ENCODE measurements around the gene NAPG. TPM values are rescaled to one million over a fixed set of nuclear protein-coding genes. Genes with fewer than 3 reads are reported as not detected.

The NAPG gene
- 10 to 100 TPM; 27.3 to 31.2 TPM for total RNA-seq

DNA sequence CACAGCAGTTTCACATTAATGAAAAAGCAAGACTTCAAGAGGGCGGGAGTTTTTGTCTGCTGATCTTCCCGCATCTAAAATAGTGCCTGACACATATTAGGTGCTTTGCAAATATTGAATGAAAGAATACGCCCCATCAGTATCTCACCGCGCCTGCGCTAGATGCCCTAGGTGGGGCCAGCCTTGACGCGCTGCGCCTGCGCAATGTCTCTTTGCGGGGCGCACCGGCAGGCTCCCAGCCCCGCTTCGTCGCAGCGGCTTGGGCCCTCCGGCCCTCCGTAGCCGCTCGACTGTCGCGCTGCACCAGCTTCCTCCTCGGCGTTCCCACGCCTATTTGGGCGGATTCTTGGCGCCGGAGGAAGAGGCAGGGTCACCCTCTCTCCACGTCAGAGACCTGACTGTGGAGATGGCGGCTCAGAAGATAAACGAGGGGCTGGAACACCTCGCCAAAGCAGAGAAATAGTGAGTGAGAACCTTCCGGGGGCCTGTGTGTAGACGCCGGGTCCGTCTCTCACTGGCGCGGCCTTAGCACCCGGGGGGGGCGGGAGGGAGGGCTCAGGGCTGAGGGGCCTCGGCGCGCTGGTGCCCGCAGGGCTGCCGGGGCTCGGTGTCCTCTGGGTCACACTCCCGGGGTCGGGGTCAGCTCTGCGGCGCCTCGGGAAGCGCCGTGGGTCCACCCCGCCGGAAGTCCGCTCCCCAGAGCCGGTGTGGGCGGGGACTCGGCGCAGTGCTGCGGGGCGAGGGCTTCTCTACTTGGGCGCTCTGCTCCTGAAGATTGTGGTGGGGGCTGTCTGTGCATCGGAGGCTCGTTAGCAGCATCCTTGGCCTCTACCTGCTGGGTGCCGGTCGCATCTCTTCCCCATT is at the start of gene NAPG:
Gene NAPG (plus strand): TSS at position 331 of the 864 bp plus-strand sequence. CDS start 76 bp downstream, at position 407.
- DNase-seq (ENCODE audit: low spot score in 2 of 2) (peak; percentile 87 to 92), ATAC-seq (peak; percentile 87 to 88)
- Mint-ChIP-seq H3K27ac (peak within 1 kb of the TSS; percentile 95 to 99), H3K36me3 (peaks cover 0 to 5% of the 10 kb centered on the region in 2 donors), H3K9me3 (no peaks in the 10 kb centered on the region)

DNA sequence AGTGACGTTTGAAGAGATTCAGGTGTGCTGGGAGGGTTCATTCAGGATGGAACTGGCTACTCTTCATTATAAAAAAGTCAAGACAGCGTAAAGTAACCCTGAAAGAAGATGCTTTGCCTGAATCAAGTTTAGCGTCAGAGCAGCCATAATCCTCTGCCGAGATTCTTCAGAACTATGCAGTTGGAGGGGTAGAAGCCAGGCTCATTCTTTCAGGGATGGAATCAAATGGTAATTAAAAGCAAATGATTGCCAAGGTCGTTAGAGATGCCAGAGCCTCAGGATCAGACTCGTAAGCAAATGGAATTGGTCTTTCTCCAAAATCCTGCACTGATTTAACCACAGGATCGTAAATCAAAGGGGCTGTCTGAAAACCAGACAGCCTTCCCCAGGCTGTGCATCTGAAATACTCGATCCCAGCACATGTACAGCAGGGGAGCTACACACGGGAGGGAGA is 49.5 kb upstream of the NAPG start:
- DNase-seq (ENCODE audit: low spot score in 2 of 2) (no peak), ATAC-seq (no peak)
- Mint-ChIP-seq H3K36me3 (no peaks in the 10 kb centered on the region), H3K9me3 (no peaks in the 10 kb centered on the region), H3K27ac (no peak overlapping the region)

DNA sequence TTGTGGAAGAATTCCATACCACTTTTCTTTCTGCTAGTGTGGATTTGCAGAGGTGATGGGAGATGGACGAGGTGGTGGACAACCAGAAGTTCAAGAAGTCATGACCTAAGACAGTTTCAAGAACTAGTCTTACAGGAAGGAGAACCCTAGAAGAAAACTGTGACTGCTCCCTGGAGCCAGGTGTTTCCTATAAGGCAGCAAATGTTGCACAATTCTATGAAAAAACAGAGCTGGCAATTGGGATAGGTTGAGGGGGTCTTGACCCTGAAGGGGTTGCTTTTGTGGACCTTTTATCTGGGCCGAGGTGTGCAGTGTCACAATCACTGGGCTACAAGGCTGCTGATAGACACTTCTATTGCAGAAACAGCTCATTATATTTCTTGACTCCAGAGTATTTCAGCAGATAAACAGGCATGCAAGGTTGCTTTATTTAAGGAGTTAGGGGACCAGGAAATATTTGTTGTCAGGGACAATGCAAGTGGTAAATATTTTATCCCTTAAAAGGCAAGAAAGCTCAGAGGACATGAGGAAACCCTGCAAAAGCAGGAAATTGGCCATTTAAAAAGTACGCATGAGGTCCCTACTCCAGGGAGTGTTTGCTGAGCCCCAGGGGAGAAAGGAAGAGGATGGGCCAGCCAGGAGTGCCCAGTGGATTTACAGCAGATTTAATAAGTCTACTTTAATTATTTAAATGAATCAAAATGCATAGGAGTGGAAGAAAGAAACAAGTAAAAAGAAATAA is 48.5 kb upstream of the NAPG start:
- DNase-seq (ENCODE audit: low spot score in 2 of 2) (no peak), ATAC-seq (no peak)
- no peaks in the 10 kb centered on the region for H3K36me3 Mint-ChIP-seq
- H3K9me3 Mint-ChIP-seq = no peaks in the 10 kb centered on the region
- H3K27ac Mint-ChIP-seq = no peak overlapping the region

DNA sequence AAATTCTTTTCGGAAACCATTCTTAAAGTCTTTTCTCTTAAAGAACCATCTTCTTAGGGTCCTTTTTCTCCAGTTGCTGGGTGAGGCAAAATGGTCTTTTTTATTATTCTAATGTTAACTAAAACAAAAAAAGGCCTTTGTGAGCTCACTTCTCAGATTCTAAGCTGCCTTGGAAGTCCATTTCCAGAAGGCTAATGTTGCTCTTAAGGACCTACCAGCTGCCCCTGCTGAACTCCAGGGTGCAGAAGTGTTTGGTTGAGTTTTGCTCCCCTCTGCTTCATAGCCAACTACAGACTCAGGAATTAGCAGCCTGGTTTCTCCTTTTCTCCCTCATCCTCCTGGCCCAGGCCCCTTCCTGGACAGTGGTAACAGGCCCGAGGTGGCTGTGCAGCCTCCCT is 48.0 kb upstream of the NAPG start:
- DNase-seq (ENCODE audit: low spot score in 2 of 2) (no peak), ATAC-seq (no peak)
- H3K27ac Mint-ChIP-seq = no peak overlapping the region
- H3K9me3 Mint-ChIP-seq = no peaks in the 10 kb centered on the region
- no peaks in the 10 kb centered on the region for H3K36me3 Mint-ChIP-seq

DNA sequence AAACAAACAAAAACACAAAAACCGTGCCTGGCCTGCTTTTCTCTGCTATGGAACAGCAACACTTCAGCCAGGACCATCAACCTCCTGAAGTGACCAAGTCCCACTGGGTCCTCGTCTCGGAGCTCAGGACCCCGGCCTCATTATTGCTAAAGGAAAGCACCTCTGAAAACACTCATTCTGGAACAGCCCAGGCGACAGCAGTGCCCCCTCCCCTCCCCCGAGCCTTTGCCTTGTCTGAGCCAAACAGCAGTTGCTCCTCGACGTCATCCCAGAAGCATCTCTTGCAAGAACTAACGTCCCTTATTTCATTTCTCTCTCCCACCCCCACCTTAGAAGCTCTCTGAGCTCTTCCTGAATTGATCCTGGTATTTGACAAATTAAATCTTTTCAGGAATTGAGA is 44.0 kb upstream of the NAPG start:
- DNase-seq (ENCODE audit: low spot score in 2 of 2) = no peak
- H3K27ac Mint-ChIP-seq = no peak overlapping the region
- no peaks in the 10 kb centered on the region for H3K36me3 Mint-ChIP-seq
- H3K9me3 Mint-ChIP-seq = no peaks in the 10 kb centered on the region
- ATAC-seq = no peak

DNA sequence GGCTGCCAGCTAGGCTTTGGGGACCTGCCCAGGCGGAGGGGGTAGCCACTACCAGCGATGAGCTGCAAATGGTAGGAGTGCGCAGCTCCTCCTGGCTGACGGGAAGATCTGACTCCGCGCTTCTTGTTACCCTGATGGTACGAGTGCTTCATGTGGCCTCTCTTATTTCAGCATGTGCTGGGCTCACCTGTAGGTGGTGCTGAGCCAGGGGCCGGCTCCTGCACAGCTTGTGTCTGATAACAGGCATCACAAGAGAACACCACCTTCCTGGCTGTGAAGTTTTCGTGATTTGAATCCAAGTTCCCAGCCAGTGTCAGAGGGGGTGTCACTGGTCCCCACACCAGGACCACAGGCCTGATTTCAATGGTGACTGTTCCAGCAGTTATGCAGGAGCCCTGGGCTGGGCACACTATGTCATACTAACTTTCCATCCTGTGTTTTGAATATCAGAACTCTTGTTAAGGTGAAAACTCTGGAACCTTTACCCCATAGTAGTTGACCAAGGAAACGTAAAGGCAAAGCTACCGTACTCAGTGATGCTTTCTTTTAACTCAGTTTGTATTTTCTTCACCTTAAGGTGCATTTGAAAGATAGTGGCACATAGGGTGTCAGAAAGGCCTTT is 43.4 kb upstream of the NAPG start:
- DNase-seq (ENCODE audit: low spot score in 2 of 2) (no peak), ATAC-seq (no peak)
- no peak overlapping the region for H3K27ac Mint-ChIP-seq
- no peaks in the 10 kb centered on the region for H3K36me3 Mint-ChIP-seq
- no peaks in the 10 kb centered on the region for H3K9me3 Mint-ChIP-seq

DNA sequence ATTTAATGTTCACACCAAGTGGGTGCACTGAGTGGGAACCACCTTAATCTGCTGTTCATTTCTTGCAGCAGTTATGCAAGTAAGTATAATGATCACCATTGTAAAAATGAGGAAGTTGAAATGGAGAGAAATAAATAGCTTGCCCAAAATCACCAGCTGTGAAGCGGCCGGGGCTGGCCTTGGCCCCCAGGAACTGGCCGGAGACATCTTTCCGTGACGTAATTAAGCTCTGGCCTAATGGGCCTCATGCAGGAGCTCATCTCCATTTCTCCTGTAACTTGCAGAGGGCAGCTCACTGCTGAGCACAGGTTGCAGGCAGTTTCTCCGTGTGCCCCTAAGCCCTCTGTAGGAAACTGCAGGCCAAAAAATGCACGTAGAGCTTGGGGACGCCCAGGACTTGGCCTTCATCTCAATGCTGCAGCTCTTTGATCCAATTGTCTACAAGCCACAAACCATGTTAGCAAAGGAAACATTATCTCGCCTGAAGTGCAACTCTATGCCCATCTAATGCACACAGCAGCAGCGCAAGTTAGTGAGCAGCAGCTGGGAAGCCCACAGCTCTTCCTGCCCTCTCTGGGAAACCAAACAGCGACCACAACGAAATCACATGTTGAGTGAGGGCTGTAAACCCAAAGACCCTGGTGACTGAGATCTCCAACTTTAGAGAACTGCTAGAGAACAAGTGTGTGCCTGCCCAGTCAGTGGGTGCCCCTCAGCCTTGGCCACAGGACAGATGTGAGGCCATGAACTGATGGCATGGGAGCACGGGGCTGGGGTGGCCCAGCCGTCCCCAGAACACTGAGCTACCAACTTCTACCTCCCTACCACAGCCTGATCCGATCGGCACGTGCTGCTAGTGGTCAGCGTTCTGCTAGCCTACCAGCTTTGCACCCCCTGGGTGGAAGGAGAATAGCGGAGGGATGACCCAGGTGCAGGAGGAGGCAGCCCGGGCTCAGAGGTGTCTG is 42.6 kb upstream of the NAPG start:
- ATAC-seq (no peak), DNase-seq (ENCODE audit: low spot score in 2 of 2) (no peak)
- Mint-ChIP-seq H3K9me3 (no peaks in the 10 kb centered on the region), H3K27ac (no peak overlapping the region), H3K36me3 (no peaks in the 10 kb centered on the region)

DNA sequence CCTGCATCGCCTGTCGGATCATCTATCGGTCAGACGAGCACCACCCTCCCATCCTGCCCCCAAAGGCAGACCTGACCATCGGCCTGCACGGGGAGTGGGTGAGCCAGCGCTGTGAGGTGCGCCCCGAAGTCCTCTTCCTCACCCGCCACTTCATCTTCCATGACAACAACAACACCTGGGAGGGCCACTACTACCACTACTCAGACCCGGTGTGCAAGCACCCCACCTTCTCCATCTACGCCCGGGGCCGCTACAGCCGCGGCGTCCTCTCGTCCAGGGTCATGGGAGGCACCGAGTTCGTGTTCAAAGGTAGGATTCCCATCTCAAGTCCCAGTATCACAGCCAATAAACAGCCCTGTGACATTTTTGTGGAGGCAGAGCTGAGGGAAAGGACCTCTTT is 40.4 kb upstream of the NAPG start:
- DNase-seq (ENCODE audit: low spot score in 2 of 2) = no peak
- no peaks in the 10 kb centered on the region for H3K36me3 Mint-ChIP-seq
- no peak for ATAC-seq
- H3K9me3 Mint-ChIP-seq = no peaks in the 10 kb centered on the region
- H3K27ac Mint-ChIP-seq = no peak overlapping the region

DNA sequence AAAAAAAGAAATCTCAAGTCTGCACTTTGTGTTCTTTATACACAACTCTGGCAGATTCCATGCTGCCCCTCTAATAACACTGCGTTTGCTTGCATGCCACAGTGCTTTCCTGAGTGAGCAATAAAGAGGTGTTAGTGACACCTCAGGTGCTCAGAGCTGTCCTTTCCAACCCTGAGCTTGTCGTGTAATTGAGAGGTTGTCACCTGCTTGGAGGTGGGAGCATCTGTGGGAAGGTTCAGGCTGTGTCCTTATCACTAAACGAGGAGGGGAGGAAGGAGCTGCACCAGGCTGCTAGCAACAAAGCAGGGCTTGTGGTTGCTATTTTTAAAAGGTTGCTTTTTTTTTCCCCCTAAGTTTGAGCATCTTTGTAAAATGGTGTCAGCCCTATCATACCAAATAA is 39.5 kb upstream of the NAPG start:
- no peaks in the 10 kb centered on the region for H3K9me3 Mint-ChIP-seq
- no peak overlapping the region for H3K27ac Mint-ChIP-seq

DNA sequence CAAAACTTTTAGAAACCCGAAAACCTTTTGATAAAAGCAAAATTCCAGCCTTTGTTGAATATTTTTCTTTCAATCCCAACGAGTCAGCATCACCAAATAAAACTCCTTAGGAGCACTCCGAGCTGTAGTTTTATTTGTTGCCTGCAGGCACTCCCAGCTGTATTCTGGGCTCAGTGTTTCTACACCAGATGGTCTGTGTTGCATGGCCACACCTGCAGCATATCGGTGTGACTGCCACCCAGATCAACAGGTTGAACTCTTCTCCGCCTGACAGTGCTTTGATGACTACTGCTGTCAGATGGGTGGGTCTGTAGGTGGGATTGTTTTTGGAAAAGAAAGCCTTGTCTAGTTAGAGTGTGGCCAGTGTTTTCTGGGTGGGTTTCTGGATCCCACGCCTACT is 38.7 kb upstream of the NAPG start:
- no peak for ATAC-seq
- no peak for DNase-seq (ENCODE audit: low spot score in 2 of 2)
- Mint-ChIP-seq H3K36me3 (no peaks in the 10 kb centered on the region), H3K27ac (no peak overlapping the region), H3K9me3 (no peaks in the 10 kb centered on the region)

More for the DNA sequence above, 39.5 kb upstream of the NAPG start:
- ATAC-seq (no peak), DNase-seq (ENCODE audit: low spot score in 2 of 2) (no peak)
- H3K36me3 Mint-ChIP-seq = no peaks in the 10 kb centered on the region

DNA sequence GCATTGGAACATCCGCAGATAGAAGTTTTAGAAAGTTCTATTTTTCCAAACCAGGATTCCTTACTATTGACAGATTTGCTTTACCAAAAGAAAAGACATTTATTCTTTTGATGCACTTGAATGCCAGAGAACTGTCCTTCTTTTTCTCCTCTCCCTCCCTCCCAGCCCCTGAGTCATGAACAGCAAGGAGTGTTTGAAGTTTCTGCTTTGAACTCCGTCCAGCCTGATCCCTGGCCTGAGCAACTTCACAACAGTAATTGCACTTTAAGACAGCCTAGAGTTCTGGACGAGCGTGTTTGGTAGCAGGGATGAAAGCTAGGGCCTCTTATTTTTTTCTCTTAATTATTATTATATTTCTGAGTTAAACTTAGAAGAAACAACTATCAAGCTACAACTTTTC is 37.8 kb upstream of the NAPG start:
- no peak overlapping the region for H3K27ac Mint-ChIP-seq
- H3K36me3 Mint-ChIP-seq = no peaks in the 10 kb centered on the region
- ATAC-seq (no peak), DNase-seq (ENCODE audit: low spot score in 2 of 2) (no peak)
- H3K9me3 Mint-ChIP-seq = no peaks in the 10 kb centered on the region

DNA sequence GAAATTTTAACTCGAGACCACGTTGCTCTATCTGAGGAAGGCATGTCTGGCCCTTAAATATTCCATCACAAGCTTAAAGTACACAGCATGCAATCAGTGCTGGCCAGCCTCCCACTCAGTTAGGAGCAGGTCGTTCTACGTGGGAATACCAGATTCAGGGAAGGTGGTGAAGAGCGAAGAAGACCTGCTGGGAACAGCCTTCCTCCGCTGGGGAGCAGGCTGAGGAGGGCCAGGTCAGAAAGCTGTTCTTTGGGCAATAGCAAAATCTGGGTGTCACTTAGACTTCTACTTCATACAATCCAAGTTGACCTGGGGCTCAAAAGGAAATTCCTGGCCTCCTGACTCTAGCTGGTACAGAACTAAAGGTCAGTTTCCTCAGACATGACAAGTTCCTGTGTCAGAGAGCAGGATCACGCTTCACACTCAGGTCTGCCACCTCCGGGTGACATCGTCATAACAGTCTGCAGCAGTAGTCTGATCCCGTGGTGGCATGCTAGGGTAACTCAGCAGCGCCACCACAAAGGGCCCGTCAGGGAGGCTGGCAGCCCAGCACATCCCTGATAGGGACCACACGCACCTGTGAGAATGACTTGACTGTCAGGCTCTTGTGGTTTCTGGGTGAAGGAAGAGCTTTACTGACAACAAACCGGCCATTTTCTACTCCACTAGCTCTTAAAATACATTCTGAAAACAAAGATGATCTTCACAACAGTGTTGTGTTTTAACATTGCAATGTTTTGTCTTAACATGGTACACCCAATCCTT is 35.2 kb upstream of the NAPG start:
- DNase-seq (ENCODE audit: low spot score in 2 of 2) = peak; percentile 59 to 63
- peak overlapping the region; percentile 13 to 74 for H3K27ac Mint-ChIP-seq

DNA sequence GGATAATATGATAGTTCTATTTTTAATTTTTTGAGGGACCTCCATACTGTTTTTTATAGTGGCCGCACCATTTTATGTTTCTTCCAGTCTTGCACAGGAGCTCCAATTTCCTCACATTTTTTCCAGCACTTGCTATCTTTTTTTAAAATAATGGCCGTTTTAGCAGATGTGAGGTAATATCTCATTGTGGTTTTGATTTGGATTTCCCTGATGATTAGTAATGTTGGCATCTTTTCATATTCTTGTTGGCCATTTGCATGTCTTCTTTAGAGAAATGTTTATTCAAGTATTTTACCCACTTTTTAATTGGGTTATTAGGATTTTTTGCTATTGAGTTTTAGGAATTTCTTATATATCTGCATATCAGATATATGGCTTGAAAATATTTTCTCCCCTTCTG is 29.9 kb upstream of the NAPG start:
- no peak for ATAC-seq
- Mint-ChIP-seq H3K36me3 (no peaks in the 10 kb centered on the region), H3K27ac (no peak overlapping the region), H3K9me3 (peaks cover under 1 to 3% of the 10 kb centered on the region in 2 donors)
- no peak for DNase-seq (ENCODE audit: low spot score in 2 of 2)

More for the DNA sequence above, 35.2 kb upstream of the NAPG start:
- ATAC-seq = peak; percentile 98 to 100
- Mint-ChIP-seq H3K9me3 (no peaks in the 10 kb centered on the region), H3K36me3 (no peaks in the 10 kb centered on the region)

DNA sequence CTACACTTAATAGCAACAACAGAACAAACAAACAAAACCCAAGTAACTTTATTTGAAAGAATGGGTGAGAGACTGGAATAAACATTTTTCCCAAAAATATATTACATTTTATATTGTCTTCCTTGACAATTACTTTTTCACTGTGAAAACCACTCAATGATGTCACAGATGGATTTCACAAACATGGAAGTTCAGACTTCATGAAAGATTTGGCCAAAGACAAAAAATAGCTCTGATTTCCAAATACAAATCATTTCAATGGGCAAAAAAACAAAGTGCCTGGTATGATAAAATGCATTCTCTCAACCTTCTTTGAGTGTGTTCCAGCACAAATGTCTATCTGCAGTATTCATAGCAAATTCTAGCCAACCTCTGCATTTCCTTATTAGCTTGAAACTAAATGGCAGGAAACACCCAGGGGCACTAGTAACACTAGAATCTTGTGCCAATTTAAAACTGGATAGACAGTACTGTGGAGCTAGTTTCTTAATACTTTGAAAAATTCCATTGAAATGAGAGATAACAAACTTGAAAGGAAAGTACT is 28.5 kb upstream of the NAPG start:
- H3K27ac Mint-ChIP-seq = no peak overlapping the region
- no peaks in the 10 kb centered on the region for H3K36me3 Mint-ChIP-seq
- DNase-seq (ENCODE audit: low spot score in 2 of 2) (no peak), ATAC-seq (no peak)
- H3K9me3 Mint-ChIP-seq = peaks cover 3 to 4% of the 10 kb centered on the region in 2 donors

DNA sequence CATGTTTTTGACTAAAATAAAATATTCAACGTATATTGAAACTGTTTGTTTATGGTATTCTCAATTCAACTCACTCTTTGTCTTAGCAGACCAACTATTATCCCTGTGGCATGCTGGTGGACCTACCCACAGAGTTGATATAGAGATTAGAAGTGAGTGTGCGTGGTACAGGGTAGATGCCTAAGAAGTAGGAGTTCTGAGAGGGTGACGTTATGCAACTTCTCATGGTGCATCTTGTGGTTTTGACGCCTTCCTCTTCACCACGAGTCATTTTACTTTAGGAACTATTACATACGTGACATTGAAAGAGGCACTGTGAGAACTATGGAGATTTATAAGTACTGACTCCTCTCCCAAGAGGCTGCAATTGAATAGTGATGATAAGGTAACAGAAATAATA is 26.6 kb upstream of the NAPG start:
- Mint-ChIP-seq H3K9me3 (peaks cover 3 to 4% of the 10 kb centered on the region in 2 donors), H3K36me3 (no peaks in the 10 kb centered on the region), H3K27ac (no peak overlapping the region)
- peak; percentile 59 to 97 for ATAC-seq
- no peak for DNase-seq (ENCODE audit: low spot score in 2 of 2)
